ENCODE data around the gene KCTD2. TPM values are rescaled to one million over a fixed set of nuclear protein-coding genes. Genes with fewer than 3 reads are reported as not detected.

Gene KCTD2
- total and polyA plus RNA-seq, 2 of the 13 experiments (the other 11 are each of a cell fraction or from before 2014, with no cell fraction given): 28.3 to 32.6 TPM

DNA sequence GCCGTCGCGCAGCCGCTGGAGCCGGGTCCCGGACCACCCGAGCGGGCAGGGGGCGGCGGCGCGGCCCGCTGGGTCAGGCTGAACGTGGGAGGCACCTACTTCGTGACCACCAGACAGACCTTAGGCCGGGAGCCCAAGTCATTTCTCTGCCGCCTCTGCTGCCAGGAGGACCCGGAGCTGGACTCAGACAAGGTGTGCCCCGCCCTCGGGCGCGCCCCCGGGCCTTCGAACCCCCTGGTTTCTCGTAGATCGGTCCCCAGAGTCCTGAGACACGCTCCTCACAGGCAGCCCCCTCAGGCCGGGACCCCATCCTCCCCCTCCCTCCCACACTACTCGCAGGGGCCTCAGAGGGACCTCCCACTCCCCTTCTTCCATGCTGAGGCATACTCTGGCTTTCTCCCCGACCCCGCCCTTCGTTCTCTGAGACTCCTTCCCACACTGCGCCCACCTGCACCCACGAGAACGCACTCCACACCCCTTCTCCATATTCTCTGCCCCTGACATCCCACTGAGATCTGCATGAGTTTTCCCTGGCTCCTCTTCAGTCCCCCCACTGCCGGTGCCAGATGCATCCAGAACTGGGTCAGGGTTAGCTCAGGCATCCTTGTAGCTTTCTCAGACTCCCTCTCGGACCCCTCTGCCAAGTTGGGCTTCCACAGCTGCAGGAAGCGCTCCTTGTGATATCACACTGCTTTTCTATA, 523 bp downstream of the KCTD2 start (continued):
- TF ChIP-seq, protein P1, sequence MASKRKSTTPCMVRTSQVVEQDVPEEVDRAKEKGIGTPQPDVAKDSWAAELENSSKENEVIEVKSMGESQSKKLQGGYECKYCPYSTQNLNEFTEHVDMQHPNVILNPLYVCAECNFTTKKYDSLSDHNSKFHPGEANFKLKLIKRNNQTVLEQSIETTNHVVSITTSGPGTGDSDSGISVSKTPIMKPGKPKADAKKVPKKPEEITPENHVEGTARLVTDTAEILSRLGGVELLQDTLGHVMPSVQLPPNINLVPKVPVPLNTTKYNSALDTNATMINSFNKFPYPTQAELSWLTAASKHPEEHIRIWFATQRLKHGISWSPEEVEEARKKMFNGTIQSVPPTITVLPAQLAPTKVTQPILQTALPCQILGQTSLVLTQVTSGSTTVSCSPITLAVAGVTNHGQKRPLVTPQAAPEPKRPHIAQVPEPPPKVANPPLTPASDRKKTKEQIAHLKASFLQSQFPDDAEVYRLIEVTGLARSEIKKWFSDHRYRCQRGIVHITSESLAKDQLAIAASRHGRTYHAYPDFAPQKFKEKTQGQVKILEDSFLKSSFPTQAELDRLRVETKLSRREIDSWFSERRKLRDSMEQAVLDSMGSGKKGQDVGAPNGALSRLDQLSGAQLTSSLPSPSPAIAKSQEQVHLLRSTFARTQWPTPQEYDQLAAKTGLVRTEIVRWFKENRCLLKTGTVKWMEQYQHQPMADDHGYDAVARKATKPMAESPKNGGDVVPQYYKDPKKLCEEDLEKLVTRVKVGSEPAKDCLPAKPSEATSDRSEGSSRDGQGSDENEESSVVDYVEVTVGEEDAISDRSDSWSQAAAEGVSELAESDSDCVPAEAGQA (IDR thresholded peaks at IDR 0.05; ENCODE audit: low read depth): no peak
- TF ChIP-seq, protein P1 (CRISPR knock-in tag; IDR thresholded peaks at IDR 0.05; ENCODE audit: borderline replicate concordance): no peak
- TF ChIP-seq, protein P2, sequence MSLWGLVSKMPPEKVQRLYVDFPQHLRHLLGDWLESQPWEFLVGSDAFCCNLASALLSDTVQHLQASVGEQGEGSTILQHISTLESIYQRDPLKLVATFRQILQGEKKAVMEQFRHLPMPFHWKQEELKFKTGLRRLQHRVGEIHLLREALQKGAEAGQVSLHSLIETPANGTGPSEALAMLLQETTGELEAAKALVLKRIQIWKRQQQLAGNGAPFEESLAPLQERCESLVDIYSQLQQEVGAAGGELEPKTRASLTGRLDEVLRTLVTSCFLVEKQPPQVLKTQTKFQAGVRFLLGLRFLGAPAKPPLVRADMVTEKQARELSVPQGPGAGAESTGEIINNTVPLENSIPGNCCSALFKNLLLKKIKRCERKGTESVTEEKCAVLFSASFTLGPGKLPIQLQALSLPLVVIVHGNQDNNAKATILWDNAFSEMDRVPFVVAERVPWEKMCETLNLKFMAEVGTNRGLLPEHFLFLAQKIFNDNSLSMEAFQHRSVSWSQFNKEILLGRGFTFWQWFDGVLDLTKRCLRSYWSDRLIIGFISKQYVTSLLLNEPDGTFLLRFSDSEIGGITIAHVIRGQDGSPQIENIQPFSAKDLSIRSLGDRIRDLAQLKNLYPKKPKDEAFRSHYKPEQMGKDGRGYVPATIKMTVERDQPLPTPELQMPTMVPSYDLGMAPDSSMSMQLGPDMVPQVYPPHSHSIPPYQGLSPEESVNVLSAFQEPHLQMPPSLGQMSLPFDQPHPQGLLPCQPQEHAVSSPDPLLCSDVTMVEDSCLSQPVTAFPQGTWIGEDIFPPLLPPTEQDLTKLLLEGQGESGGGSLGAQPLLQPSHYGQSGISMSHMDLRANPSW (CRISPR knock-in tag; IDR thresholded peaks at IDR 0.05; ENCODE audit: borderline replicate concordance): no peak
- TF ChIP-seq ZMAT3 (CRISPR knock-in tag; conservative IDR thresholded peaks at IDR 0.05): no peak; the same call in 1 of the 2 replicates
- no peak for TF ChIP-seq TP53 (CRISPR knock-in tag; conservative IDR thresholded peaks at IDR 0.05)
- TF ChIP-seq TAF1 (CRISPR knock-in tag; IDR thresholded peaks at IDR 0.05): no peak
- no peak for TF ChIP-seq ZBTB38 (CRISPR knock-in tag; IDR thresholded peaks at IDR 0.05)
- no peak for TF ChIP-seq SMYD3 (CRISPR knock-in tag; IDR thresholded peaks at IDR 0.05)
- TF ChIP-seq, protein P3, sequence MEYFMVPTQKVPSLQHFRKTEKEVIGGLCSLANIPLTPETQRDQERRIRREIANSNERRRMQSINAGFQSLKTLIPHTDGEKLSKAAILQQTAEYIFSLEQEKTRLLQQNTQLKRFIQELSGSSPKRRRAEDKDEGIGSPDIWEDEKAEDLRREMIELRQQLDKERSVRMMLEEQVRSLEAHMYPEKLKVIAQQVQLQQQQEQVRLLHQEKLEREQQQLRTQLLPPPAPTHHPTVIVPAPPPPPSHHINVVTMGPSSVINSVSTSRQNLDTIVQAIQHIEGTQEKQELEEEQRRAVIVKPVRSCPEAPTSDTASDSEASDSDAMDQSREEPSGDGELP (IDR thresholded peaks at IDR 0.05; ENCODE audit: borderline replicate concordance, low read depth): no peak
- TF ChIP-seq, protein P4, sequence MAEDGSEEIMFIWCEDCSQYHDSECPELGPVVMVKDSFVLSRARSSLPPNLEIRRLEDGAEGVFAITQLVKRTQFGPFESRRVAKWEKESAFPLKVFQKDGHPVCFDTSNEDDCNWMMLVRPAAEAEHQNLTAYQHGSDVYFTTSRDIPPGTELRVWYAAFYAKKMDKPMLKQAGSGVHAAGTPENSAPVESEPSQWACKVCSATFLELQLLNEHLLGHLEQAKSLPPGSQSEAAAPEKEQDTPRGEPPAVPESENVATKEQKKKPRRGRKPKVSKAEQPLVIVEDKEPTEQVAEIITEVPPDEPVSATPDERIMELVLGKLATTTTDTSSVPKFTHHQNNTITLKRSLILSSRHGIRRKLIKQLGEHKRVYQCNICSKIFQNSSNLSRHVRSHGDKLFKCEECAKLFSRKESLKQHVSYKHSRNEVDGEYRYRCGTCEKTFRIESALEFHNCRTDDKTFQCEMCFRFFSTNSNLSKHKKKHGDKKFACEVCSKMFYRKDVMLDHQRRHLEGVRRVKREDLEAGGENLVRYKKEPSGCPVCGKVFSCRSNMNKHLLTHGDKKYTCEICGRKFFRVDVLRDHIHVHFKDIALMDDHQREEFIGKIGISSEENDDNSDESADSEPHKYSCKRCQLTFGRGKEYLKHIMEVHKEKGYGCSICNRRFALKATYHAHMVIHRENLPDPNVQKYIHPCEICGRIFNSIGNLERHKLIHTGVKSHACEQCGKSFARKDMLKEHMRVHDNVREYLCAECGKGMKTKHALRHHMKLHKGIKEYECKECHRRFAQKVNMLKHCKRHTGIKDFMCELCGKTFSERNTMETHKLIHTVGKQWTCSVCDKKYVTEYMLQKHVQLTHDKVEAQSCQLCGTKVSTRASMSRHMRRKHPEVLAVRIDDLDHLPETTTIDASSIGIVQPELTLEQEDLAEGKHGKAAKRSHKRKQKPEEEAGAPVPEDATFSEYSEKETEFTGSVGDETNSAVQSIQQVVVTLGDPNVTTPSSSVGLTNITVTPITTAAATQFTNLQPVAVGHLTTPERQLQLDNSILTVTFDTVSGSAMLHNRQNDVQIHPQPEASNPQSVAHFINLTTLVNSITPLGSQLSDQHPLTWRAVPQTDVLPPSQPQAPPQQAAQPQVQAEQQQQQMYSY (CRISPR knock-in tag; IDR thresholded peaks at IDR 0.05): peak; percentile 58
- TF ChIP-seq NFYC (CRISPR knock-in tag; IDR thresholded peaks at IDR 0.05): no peak
- no peak for TF ChIP-seq ZNF546 (CRISPR knock-in tag; conservative IDR thresholded peaks at IDR 0.05)
- TF ChIP-seq, protein P5, sequence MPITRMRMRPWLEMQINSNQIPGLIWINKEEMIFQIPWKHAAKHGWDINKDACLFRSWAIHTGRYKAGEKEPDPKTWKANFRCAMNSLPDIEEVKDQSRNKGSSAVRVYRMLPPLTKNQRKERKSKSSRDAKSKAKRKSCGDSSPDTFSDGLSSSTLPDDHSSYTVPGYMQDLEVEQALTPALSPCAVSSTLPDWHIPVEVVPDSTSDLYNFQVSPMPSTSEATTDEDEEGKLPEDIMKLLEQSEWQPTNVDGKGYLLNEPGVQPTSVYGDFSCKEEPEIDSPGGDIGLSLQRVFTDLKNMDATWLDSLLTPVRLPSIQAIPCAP (CRISPR knock-in tag; IDR thresholded peaks at IDR 0.05; ENCODE audit: low read depth): no peak
- TF ChIP-seq, protein P6, sequence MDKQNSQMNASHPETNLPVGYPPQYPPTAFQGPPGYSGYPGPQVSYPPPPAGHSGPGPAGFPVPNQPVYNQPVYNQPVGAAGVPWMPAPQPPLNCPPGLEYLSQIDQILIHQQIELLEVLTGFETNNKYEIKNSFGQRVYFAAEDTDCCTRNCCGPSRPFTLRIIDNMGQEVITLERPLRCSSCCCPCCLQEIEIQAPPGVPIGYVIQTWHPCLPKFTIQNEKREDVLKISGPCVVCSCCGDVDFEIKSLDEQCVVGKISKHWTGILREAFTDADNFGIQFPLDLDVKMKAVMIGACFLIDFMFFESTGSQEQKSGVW (CRISPR knock-in tag; IDR thresholded peaks at IDR 0.05; ENCODE audit: borderline replicate concordance): no peak

Measured in HepG2 (cell line).